GM12878 (cell line): ENCODE results near the gene TXN2. TPM values are rescaled to one million over a fixed set of nuclear protein-coding genes. Genes with fewer than 3 reads are reported as not detected.
A peak's percentile ranks its signal among the peaks of the same experiment; 100 is the strongest.

ENCODE experiments used
- ATAC-seq: fragments of 200-7000 bp; cut with Tn5 transposase; 3 replicates; pipeline ENCODE4 v1.9.1; 2020; ENCODE audit warnings: mild to moderate bottlenecking, moderate library complexity
- BruUV-seq: library from RNA; stranded (reverse); fragments of 400-500 nt; replicated peaks from 2 replicates; lab custom pipeline; 2021; lab: Mats Ljungman, UMichigan
- CTCF ChIA-PET: fragments of 300-600 bp; sonication (Branson Sonifier 250); formaldehyde crosslinking; extraction: SDS; loops from one replicate; lab custom pipeline; 2021; ENCODE audit warnings: inconsistent platforms; lab: Yijun Ruan, JAX
- POLR2A ChIA-PET: fragments of 350-600 bp; formaldehyde crosslinking; extraction: SDS; loops from one replicate; lab custom pipeline; 2021; ENCODE audit warnings: inconsistent platforms; lab: Charles Lee
- RAD21 ChIA-PET: fragments of 300-600 bp; sonication (Branson Sonifier 250); formaldehyde crosslinking; loops from one replicate; lab custom pipeline; 2023; ENCODE audit warnings: antibody characterized with exemption; ENCODE audit not compliant: unreplicated experiment; lab: Charles Lee
- SMC1A ChIA-PET: fragments of 300-600 bp; sonication (Branson Sonifier 250); formaldehyde crosslinking; loops from one replicate; lab custom pipeline; 2023; ENCODE audit not compliant: unreplicated experiment, uncharacterized antibody; lab: Charles Lee
- DNase-seq: peaks from one replicate; pipeline ENCODE4 v3.0.0-alpha.2; 2011; ENCODE audit warnings: low read depth, low spot score
- FAIRE-seq: peaks from 3 replicates; lab custom pipeline; 2011; peaks lifted over from hg19 to GRCh38; lab: Jason Lieb, UNC
- H2AFZ ChIP-seq: 2 replicates; pipeline ENCODE4 v1.6.0; 2011; ENCODE audit warnings: low read depth, low read length, control low read depth; ENCODE audit not compliant: control insufficient read depth
- H3K27ac ChIP-seq: 2 replicates; pipeline ENCODE4 v1.5.1; 2011; ENCODE audit warnings: control low read depth; ENCODE audit not compliant: control insufficient read depth, insufficient read depth
- H3K27me3 ChIP-seq, 2 experiments: replicated peaks in 1 of 2; 2 replicates each; pipeline versions ENCODE4 v1.6.0 to v1.6.1; 2011; ENCODE audit warnings: low read length in 1 of 2; ENCODE audit not compliant: control insufficient read depth in 2 of 2, insufficient read depth in 2 of 2
- H3K36me3 ChIP-seq, 2 experiments: 2 replicates each; pipeline ENCODE4 v1.5.1; 2011; ENCODE audit warnings: low read length in 1 of 2; ENCODE audit not compliant: control insufficient read depth in 2 of 2, insufficient read depth in 2 of 2
- H3K4me1 ChIP-seq: 2 replicates; pipeline ENCODE4 v1.6.1; 2011; ENCODE audit warnings: mild to moderate bottlenecking, low read length, moderate library complexity, mixed read lengths; ENCODE audit not compliant: control insufficient read depth, insufficient read depth
- H3K4me2 ChIP-seq: 2 replicates; pipeline ENCODE4 v1.6.0; 2011; ENCODE audit warnings: control low read depth; ENCODE audit not compliant: control insufficient read depth, insufficient read depth
- H3K4me3 ChIP-seq: fragments of 200-600 bp; sonication (generic); 2 replicates; pipeline ENCODE4 v1.5.1; 2016
- H3K79me2 ChIP-seq: 2 replicates; pipeline ENCODE4 v1.6.0; 2011; ENCODE audit warnings: low read length; ENCODE audit not compliant: control insufficient read depth, insufficient read depth
- H3K9ac ChIP-seq: 2 replicates; pipeline ENCODE4 v1.8.0; 2011; ENCODE audit warnings: low read length, control low read depth, mixed read lengths; ENCODE audit not compliant: control insufficient read depth, insufficient read depth
- H3K9me3 ChIP-seq: replicated peaks from 3 replicates; pipeline ENCODE4 v1.5.1; 2011; ENCODE audit warnings: mild to moderate bottlenecking, low read length; ENCODE audit not compliant: control insufficient read depth, insufficient read depth
- H4K20me1 ChIP-seq: 2 replicates; pipeline ENCODE4 v1.6.0; 2011; ENCODE audit not compliant: control insufficient read depth, insufficient read depth
- HCFC1 ChIP-seq: fragments of 150-350 bp; IDR thresholded peaks from 2 replicates; pipeline ENCODE4 v1.6.1; 2014; ENCODE audit warnings: low read length
- NFXL1 ChIP-seq: fragments of 450-650 bp; IDR thresholded peaks from 2 replicates; pipeline ENCODE4 v1.6.1; 2017; ENCODE audit warnings: antibody characterized with exemption, mild to moderate bottlenecking, borderline replicate concordance
- NRF1 ChIP-seq: conservative IDR thresholded peaks from 2 replicates; pipeline ENCODE4 v1.6.1; 2011; ENCODE audit warnings: mild to moderate bottlenecking, low read depth, low read length, improper control_type of control experiment
- STAT3 ChIP-seq: IDR thresholded peaks from 2 replicates; pipeline ENCODE4 v1.6.1; 2011; ENCODE audit warnings: low read depth, low read length, improper control_type of control experiment
- ZNF24 ChIP-seq: fragments of 450-650 bp; IDR thresholded peaks from 2 replicates; pipeline ENCODE4 v1.6.1; 2017; ENCODE audit warnings: antibody characterized with exemption, mild to moderate bottlenecking
- WGBS: methylation state at CpG from one replicate; pipeline ENCODE4 v1.1.6; 2016; ENCODE audit warnings: low lambda C conversion rate; ENCODE audit not compliant: insufficient replicate concordance, insufficient coverage; ENCODE audit errors: missing lambda C conversion rate; 5-methylcytosine and 5-hydroxymethylcytosine counted together
- in situ Hi-C: fragments of 300-500 bp; cut with MboI; formaldehyde crosslinking; loops from 9 replicates; pipeline ENCODE4 v1.14.3; 2018; ENCODE audit warnings: mixed read lengths
- intact Hi-C: fragments of 100-400 bp; cut with micrococcal nuclease; formaldehyde crosslinking; loops from one replicate; pipeline ENCODE4 v1.14.2; 2022; ENCODE audit not compliant: unreplicated experiment
- polyA plus RNA-seq, 11 experiments: library from polyadenylated mRNA; depleted of rRNA in 4 of 11; unstranded in 6 of 11; stranded (reverse) in 5 of 11; fragments of >200 nt; fragmentation: Nextera tagmentation in 4 of 11; fragmentation: Illumina TruSeq in 1 of 11; extraction: Ambion mirVana in 4 of 11; extraction: Trizol in 1 of 11; gene quantifications; 1 replicate in 1 of 11; 2 replicates in 10 of 11; pipeline versions ENCODE4 v1.2.1 to v1.2.3, GENCODE V29; 2011 to 2016; ENCODE audit warnings: inconsistent platforms in 2 of 11, missing spikeins in 2 of 11, low read depth in 1 of 11
- total RNA-seq, 4 experiments: library from RNA; depleted of rRNA in 3 of 4; stranded (reverse); fragments of >200 nt in 3 of 4; fragmentation: Illumina TruSeq in 1 of 4; extraction: Trizol in 1 of 4; gene quantifications; 2 replicates each; pipeline versions ENCODE4 v1.2.1 to v1.2.3, GENCODE V29; 2013 to 2021
- TF ChIP-seq, protein P1 (sequence below): fragments of 450-650 bp; IDR thresholded peaks from 2 replicates; pipeline ENCODE4 v1.6.1; 2017; ENCODE audit warnings: mild to moderate bottlenecking, moderate library complexity
- TF ChIP-seq, protein P2 (sequence below): fragments of 450-650 bp; IDR thresholded peaks from 2 replicates; pipeline ENCODE4 v1.6.1; 2018; ENCODE audit warnings: borderline replicate concordance, mild to moderate bottlenecking; ENCODE audit not compliant: partially characterized antibody

Gene TXN2
- total and polyA plus RNA-seq, 10 of the 15 experiments (the other 5 are each of a cell fraction or from before 2014, with no cell fraction given) = 70.2 to 350 (median 183) TPM

DNA sequence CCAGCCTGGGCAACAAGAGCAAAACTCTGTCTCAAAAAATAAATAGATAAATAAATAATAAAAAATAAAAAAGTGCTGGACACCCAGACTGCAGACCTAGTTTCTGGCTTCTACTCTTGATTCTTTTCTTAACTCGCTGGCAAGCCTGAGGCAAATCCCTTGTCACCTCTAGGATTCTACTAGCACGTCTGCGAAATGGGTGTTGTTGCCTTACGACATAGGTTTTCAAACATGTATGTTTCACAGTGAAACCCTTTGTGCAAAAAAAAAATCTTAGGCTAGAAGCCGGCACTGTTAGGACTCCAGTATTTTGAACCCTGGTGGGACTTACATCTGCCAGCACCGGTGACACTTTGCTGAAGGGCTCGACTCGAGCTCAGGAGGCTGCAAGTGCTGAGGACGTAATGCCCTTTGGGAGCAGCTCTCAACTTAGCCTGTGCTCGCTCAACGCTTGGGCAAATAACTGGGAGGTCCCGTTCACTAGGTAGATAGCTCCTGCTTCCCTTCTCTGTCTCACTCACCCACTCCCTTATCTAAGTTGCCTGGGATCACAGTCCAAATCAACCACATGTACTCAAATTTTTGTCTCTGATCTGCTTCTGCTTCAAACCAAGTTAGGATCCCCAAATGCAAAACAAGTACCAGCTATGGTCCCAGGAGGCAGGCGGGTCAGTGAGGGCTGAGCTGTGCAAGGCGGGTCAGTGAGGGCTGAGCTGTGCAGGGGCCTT, 59.0 kb downstream of the TXN2 start:
- SMC1A ChIA-PET = interaction anchor here (1.6 kb wide), 1 partner anchor 29 kb away, joined by 3 read pairs; no protein-coding TSS in a partner anchor
- Histone ChIP-seq H3K79me2 (no peaks in the 10 kb centered on the region), H3K9ac (no peak overlapping the region), H3K9me3 (no peaks in the 10 kb centered on the region), H4K20me1 (no peaks in the 10 kb centered on the region), H3K27me3 (no peaks in the 10 kb centered on the region), H2AFZ (no peak overlapping the region), H3K4me1 (peaks cover 18% of the 10 kb centered on the region), H3K36me3 (no peaks in the 10 kb centered on the region), H3K27ac (no peak overlapping the region), H3K4me3 (no peak overlapping the region), H3K4me2 (no peak overlapping the region)
- intact Hi-C loops (no loop called here), in situ Hi-C loops (no loop called here)
- WGBS = 48% methylated on average over 14 of the region's 14 CpGs
- no TSS peak for BruUV-seq
- RAD21 ChIA-PET = interaction anchor here (1.2 kb wide), 1 partner anchor 741 kb away, joined by 3 read pairs; no protein-coding TSS in a partner anchor
- DNase-seq (no peak), ATAC-seq (peak; percentile 32; the same call in 2 of the 3 replicates), FAIRE-seq (no peak)
- POLR2A ChIA-PET = no interaction called here
- TF ChIP-seq STAT3 (no peak), NFXL1 (no peak), NRF1 (no peak), ZNF24 (no peak), HCFC1 (no peak)
- TF ChIP-seq, protein P1, sequence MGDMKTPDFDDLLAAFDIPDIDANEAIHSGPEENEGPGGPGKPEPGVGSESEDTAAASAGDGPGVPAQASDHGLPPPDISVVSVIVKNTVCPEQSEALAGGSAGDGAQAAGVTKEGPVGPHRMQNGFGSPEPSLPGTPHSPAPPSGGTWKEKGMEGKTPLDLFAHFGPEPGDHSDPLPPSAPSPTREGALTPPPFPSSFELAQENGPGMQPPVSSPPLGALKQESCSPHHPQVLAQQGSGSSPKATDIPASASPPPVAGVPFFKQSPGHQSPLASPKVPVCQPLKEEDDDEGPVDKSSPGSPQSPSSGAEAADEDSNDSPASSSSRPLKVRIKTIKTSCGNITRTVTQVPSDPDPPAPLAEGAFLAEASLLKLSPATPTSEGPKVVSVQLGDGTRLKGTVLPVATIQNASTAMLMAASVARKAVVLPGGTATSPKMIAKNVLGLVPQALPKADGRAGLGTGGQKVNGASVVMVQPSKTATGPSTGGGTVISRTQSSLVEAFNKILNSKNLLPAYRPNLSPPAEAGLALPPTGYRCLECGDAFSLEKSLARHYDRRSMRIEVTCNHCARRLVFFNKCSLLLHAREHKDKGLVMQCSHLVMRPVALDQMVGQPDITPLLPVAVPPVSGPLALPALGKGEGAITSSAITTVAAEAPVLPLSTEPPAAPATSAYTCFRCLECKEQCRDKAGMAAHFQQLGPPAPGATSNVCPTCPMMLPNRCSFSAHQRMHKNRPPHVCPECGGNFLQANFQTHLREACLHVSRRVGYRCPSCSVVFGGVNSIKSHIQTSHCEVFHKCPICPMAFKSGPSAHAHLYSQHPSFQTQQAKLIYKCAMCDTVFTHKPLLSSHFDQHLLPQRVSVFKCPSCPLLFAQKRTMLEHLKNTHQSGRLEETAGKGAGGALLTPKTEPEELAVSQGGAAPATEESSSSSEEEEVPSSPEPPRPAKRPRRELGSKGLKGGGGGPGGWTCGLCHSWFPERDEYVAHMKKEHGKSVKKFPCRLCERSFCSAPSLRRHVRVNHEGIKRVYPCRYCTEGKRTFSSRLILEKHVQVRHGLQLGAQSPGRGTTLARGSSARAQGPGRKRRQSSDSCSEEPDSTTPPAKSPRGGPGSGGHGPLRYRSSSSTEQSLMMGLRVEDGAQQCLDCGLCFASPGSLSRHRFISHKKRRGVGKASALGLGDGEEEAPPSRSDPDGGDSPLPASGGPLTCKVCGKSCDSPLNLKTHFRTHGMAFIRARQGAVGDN = no peak
- TF ChIP-seq, protein P2, sequence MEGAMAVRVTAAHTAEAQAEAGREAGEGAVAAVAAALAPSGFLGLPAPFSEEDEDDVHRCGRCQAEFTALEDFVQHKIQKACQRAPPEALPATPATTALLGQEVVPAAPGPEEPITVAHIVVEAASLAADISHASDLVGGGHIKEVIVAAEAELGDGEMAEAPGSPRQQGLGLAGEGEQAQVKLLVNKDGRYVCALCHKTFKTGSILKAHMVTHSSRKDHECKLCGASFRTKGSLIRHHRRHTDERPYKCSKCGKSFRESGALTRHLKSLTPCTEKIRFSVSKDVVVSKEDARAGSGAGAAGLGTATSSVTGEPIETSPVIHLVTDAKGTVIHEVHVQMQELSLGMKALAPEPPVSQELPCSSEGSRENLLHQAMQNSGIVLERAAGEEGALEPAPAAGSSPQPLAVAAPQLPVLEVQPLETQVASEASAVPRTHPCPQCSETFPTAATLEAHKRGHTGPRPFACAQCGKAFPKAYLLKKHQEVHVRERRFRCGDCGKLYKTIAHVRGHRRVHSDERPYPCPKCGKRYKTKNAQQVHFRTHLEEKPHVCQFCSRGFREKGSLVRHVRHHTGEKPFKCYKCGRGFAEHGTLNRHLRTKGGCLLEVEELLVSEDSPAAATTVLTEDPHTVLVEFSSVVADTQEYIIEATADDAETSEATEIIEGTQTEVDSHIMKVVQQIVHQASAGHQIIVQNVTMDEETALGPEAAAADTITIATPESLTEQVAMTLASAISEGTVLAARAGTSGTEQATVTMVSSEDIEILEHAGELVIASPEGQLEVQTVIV = no peak
- CTCF ChIA-PET = interaction anchor here (0.9 to 1.5 kb wide), 2 partner anchors 13 to 44 kb away, joined by 3 to 4 read pairs; no protein-coding TSS in a partner anchor
